Measurements from ENCODE around the gene HIVEP3.

Gene HIVEP3

DNA sequence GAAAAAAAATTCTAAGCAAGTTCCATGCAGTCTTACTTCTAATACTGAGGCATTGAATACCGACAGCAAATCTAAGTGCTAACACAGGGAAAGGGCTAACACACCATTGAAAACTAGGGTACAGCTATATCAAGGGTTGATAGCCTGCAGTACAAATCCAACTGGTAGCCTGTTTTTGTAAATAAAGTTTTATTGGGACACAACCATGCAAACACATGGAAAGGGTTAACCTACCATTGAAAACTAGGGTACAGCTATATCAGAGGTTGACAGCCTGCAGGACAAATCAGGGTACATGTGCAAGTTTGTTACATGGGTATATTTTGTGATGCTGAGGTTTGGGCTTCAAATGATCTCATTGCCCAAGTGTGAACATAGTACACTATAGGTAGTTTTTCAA is 212.9 kb downstream of the HIVEP3 start:
- no peak for DNase-seq
- Histone ChIP-seq H3K9ac (ENCODE audit: low read length) (no peak overlapping the region), H3K27ac (ENCODE audit: low read depth, low read length) (no peak overlapping the region), H3K4me2 (ENCODE audit: low read length) (no peak overlapping the region), H2BK120ac (ENCODE audit: low read depth, low read length) (no peak overlapping the region), H3K18ac (ENCODE audit: low read length) (no peak overlapping the region), H3K4ac (ENCODE audit: low read depth, low read length) (no peak overlapping the region), H3K56ac (ENCODE audit: low read length) (no peak overlapping the region), H2AK5ac (ENCODE audit: low read length) (no peak overlapping the region), H2BK15ac (replicated peaks; ENCODE audit: low read depth) (no peak overlapping the region), H3K36me3 (ENCODE audit: control insufficient read depth, insufficient read depth, low read length) (no peaks in the 10 kb centered on the region), H4K5ac (ENCODE audit: low read length) (no peak overlapping the region), H3K79me2 (ENCODE audit: control insufficient read depth, insufficient read depth, low read length) (no peaks in the 10 kb centered on the region), H2BK5ac (ENCODE audit: low read length) (no peak overlapping the region), H3K4me3 (ENCODE audit: low read length) (no peak overlapping the region), H3K4me1 (ENCODE audit: control insufficient read depth, low read depth, low read length) (no peaks in the 10 kb centered on the region), H3K79me1 (ENCODE audit: low read length) (no peaks in the 10 kb centered on the region), H3K23ac (ENCODE audit: low read length) (no peak overlapping the region), H4K8ac (ENCODE audit: low read depth, low read length) (no peak overlapping the region), H3K27me3 (ENCODE audit: insufficient read depth, low read length, poor library complexity) (no peaks in the 10 kb centered on the region)
- whole genome bisulfite sequencing (ENCODE audit: extremely low coverage, insufficient coverage, low lambda C conversion rate) = no CpG with 5 or more reads among the region's 1 CpG

GRCh38 chr1:41704196-41704595 is 214.5 kb downstream of the HIVEP3 start:
- H3K27ac ChIP-seq (ENCODE audit: low read depth, low read length) = no peak overlapping the region
- no peak overlapping the region for H4K8ac ChIP-seq (ENCODE audit: low read depth, low read length)
- DNase-seq = no peak
- no CpG with 5 or more reads among the region's 4 CpGs for WGBS (ENCODE audit: extremely low coverage, insufficient coverage, low lambda C conversion rate)
- no peaks in the 10 kb centered on the region for H3K4me1 ChIP-seq (ENCODE audit: control insufficient read depth, low read depth, low read length)
- no peak overlapping the region for H3K4me3 ChIP-seq (ENCODE audit: low read length)
- no peaks in the 10 kb centered on the region for H3K79me1 ChIP-seq (ENCODE audit: low read length)
- no peak overlapping the region for H3K9ac ChIP-seq (ENCODE audit: low read length)
- no peak overlapping the region for H3K23ac ChIP-seq (ENCODE audit: low read length)
- no peak overlapping the region for H3K56ac ChIP-seq (ENCODE audit: low read length)
- no peak overlapping the region for H2BK5ac ChIP-seq (ENCODE audit: low read length)
- H2BK120ac ChIP-seq (ENCODE audit: low read depth, low read length) = no peak overlapping the region
- H3K4me2 ChIP-seq (ENCODE audit: low read length) = no peak overlapping the region
- H3K18ac ChIP-seq (ENCODE audit: low read length) = no peak overlapping the region
- no peaks in the 10 kb centered on the region for H3K27me3 ChIP-seq (ENCODE audit: insufficient read depth, low read length, poor library complexity)
- H2BK15ac ChIP-seq (replicated peaks; ENCODE audit: low read depth) = no peak overlapping the region
- no peak overlapping the region for H4K5ac ChIP-seq (ENCODE audit: low read length)
- no peak overlapping the region for H2AK5ac ChIP-seq (ENCODE audit: low read length)
- no peaks in the 10 kb centered on the region for H3K79me2 ChIP-seq (ENCODE audit: control insufficient read depth, insufficient read depth, low read length)
- H3K36me3 ChIP-seq (ENCODE audit: control insufficient read depth, insufficient read depth, low read length) = no peaks in the 10 kb centered on the region
- no peak overlapping the region for H3K4ac ChIP-seq (ENCODE audit: low read depth, low read length)

DNA sequence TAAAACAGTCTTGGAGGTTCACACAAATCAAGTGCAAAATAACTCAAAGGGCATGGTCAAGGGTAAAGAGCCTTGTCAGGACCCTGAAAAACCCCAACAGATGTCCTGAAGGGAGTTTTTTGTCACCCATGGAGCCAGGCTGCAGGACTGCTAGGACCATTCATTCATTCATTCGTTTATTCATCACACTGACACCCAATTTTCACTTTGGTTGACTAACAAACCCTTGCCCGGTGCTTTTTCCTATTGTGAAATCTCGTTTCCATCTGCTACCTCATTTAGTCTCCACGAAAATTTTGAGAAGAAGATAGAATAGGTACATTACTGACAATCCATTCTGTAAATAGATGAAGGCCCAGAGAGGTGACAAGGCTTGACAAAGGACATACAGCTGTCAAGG is 216.0 kb downstream of the HIVEP3 start:
- Histone ChIP-seq H3K18ac (ENCODE audit: low read length) (no peak overlapping the region), H3K27me3 (ENCODE audit: insufficient read depth, low read length, poor library complexity) (no peaks in the 10 kb centered on the region), H3K56ac (ENCODE audit: low read length) (no peak overlapping the region), H3K79me1 (ENCODE audit: low read length) (no peaks in the 10 kb centered on the region), H3K4ac (ENCODE audit: low read depth, low read length) (no peak overlapping the region), H2BK120ac (ENCODE audit: low read depth, low read length) (no peak overlapping the region), H3K36me3 (ENCODE audit: control insufficient read depth, insufficient read depth, low read length) (no peaks in the 10 kb centered on the region), H4K8ac (ENCODE audit: low read depth, low read length) (no peak overlapping the region), H3K9ac (ENCODE audit: low read length) (no peak overlapping the region), H2BK15ac (replicated peaks; ENCODE audit: low read depth) (no peak overlapping the region), H2BK5ac (ENCODE audit: low read length) (no peak overlapping the region), H3K23ac (ENCODE audit: low read length) (no peak overlapping the region), H4K5ac (ENCODE audit: low read length) (no peak overlapping the region), H3K4me2 (ENCODE audit: low read length) (no peak overlapping the region), H3K4me3 (ENCODE audit: low read length) (no peak overlapping the region), H3K4me1 (ENCODE audit: control insufficient read depth, low read depth, low read length) (no peaks in the 10 kb centered on the region), H2AK5ac (ENCODE audit: low read length) (no peak overlapping the region), H3K27ac (ENCODE audit: low read depth, low read length) (no peak overlapping the region), H3K79me2 (ENCODE audit: control insufficient read depth, insufficient read depth, low read length) (no peaks in the 10 kb centered on the region)
- DNase-seq = no peak
- WGBS (ENCODE audit: extremely low coverage, insufficient coverage, low lambda C conversion rate) = no CpG with 5 or more reads among the region's 4 CpGs

DNA sequence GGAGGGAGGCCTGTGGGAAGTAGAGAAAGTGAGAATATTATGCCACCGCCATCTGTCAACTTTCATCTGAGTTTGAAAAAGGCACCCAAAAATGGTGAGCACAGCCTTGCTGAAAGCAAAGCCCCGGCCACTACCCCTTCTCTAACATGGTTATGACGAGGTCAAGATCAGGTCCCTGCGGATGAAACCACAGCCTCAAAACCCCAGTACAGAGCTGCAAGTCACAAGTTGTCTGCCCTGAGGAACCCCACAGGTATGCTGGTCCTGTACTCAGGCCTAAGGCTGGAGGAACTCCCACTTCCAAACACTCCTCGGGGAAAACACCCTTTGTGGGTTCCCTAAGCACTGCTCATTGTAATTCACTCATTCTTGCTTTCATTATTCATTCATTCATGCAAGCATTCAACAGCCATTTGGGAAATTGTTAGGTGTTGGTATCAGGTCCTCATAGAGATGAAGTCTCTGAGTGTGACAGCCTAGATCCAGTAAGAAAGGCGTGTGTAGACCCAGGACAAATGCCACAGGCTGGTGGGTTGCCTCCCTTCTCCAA is 217.7 kb downstream of the HIVEP3 start:
- H3K36me3 ChIP-seq (ENCODE audit: control insufficient read depth, insufficient read depth, low read length) = no peaks in the 10 kb centered on the region
- WGBS (ENCODE audit: extremely low coverage, insufficient coverage, low lambda C conversion rate) = no CpG with 5 or more reads among the region's 6 CpGs
- H3K4me2 ChIP-seq (ENCODE audit: low read length) = no peak overlapping the region

DNA sequence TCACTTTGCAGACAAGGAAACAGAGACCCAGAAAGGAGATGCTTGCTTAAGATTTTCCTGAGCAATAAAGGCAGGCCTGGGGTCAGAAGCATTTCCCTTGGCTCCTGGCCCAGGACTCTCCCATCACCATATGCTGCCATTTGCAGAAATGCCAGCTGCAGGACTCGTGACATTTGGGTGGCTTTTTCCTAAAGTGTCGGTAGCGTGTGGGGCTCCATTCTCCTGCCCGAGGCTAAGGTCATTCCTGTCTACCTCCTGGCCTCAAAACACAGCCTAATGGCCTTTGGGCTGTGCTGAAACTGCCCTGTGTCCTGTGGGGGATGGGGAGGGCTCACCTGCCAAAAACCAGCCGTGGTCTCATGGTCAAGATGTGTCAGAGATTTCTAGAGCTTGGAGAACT is 218.1 kb downstream of the HIVEP3 start:
- Histone ChIP-seq H3K79me1 (ENCODE audit: low read length) (no peaks in the 10 kb centered on the region), H3K18ac (ENCODE audit: low read length) (no peak overlapping the region), H3K27me3 (ENCODE audit: insufficient read depth, low read length, poor library complexity) (no peaks in the 10 kb centered on the region), H3K4ac (ENCODE audit: low read depth, low read length) (no peak overlapping the region), H3K4me1 (ENCODE audit: control insufficient read depth, low read depth, low read length) (no peaks in the 10 kb centered on the region), H3K4me2 (ENCODE audit: low read length) (no peak overlapping the region), H4K5ac (ENCODE audit: low read length) (no peak overlapping the region), H2BK120ac (ENCODE audit: low read depth, low read length) (no peak overlapping the region), H3K79me2 (ENCODE audit: control insufficient read depth, insufficient read depth, low read length) (no peaks in the 10 kb centered on the region), H3K23ac (ENCODE audit: low read length) (no peak overlapping the region), H2AK5ac (ENCODE audit: low read length) (no peak overlapping the region), H3K9ac (ENCODE audit: low read length) (no peak overlapping the region), H4K8ac (ENCODE audit: low read depth, low read length) (no peak overlapping the region), H2BK15ac (replicated peaks; ENCODE audit: low read depth) (no peak overlapping the region), H3K56ac (ENCODE audit: low read length) (no peak overlapping the region), H3K4me3 (ENCODE audit: low read length) (no peak overlapping the region), H2BK5ac (ENCODE audit: low read length) (no peak overlapping the region), H3K36me3 (ENCODE audit: control insufficient read depth, insufficient read depth, low read length) (no peaks in the 10 kb centered on the region), H3K27ac (ENCODE audit: low read depth, low read length) (no peak overlapping the region)
- WGBS (ENCODE audit: extremely low coverage, insufficient coverage, low lambda C conversion rate) = no CpG with 5 or more reads among the region's 5 CpGs
- DNase-seq = no peak

More for the DNA sequence above, 217.7 kb downstream of the HIVEP3 start:
- Histone ChIP-seq H2AK5ac (ENCODE audit: low read length) (no peak overlapping the region), H3K79me1 (ENCODE audit: low read length) (no peaks in the 10 kb centered on the region), H4K8ac (ENCODE audit: low read depth, low read length) (no peak overlapping the region), H2BK15ac (replicated peaks; ENCODE audit: low read depth) (no peak overlapping the region), H2BK5ac (ENCODE audit: low read length) (no peak overlapping the region), H3K79me2 (ENCODE audit: control insufficient read depth, insufficient read depth, low read length) (no peaks in the 10 kb centered on the region), H3K4me3 (ENCODE audit: low read length) (no peak overlapping the region), H4K5ac (ENCODE audit: low read length) (no peak overlapping the region), H3K9ac (ENCODE audit: low read length) (no peak overlapping the region), H3K56ac (ENCODE audit: low read length) (no peak overlapping the region), H3K23ac (ENCODE audit: low read length) (no peak overlapping the region), H3K4ac (ENCODE audit: low read depth, low read length) (no peak overlapping the region), H3K18ac (ENCODE audit: low read length) (no peak overlapping the region), H3K4me1 (ENCODE audit: control insufficient read depth, low read depth, low read length) (no peaks in the 10 kb centered on the region), H2BK120ac (ENCODE audit: low read depth, low read length) (no peak overlapping the region), H3K27ac (ENCODE audit: low read depth, low read length) (no peak overlapping the region), H3K27me3 (ENCODE audit: insufficient read depth, low read length, poor library complexity) (no peaks in the 10 kb centered on the region)
- DNase-seq = no peak

GRCh38 chr1:41699861-41700248 is 218.9 kb downstream of the HIVEP3 start:
- WGBS (ENCODE audit: extremely low coverage, insufficient coverage, low lambda C conversion rate) = no CpG with 5 or more reads among the region's 6 CpGs
- no peak overlapping the region for H3K4ac ChIP-seq (ENCODE audit: low read depth, low read length)

More at GRCh38 chr1:41699861-41700248, 218.9 kb downstream of the HIVEP3 start:
- no peaks in the 10 kb centered on the region for H3K27me3 ChIP-seq (ENCODE audit: insufficient read depth, low read length, poor library complexity)
- H3K79me1 ChIP-seq (ENCODE audit: low read length) = no peaks in the 10 kb centered on the region
- H3K4me1 ChIP-seq (ENCODE audit: control insufficient read depth, low read depth, low read length) = no peaks in the 10 kb centered on the region
- H2BK120ac ChIP-seq (ENCODE audit: low read depth, low read length) = no peak overlapping the region
- no peak overlapping the region for H3K56ac ChIP-seq (ENCODE audit: low read length)
- no peak overlapping the region for H4K5ac ChIP-seq (ENCODE audit: low read length)
- no peak overlapping the region for H3K4me3 ChIP-seq (ENCODE audit: low read length)
- no peak overlapping the region for H2AK5ac ChIP-seq (ENCODE audit: low read length)
- no peak overlapping the region for H3K4me2 ChIP-seq (ENCODE audit: low read length)
- no peak overlapping the region for H3K27ac ChIP-seq (ENCODE audit: low read depth, low read length)
- no peak overlapping the region for H3K23ac ChIP-seq (ENCODE audit: low read length)
- no peak for DNase-seq
- H3K18ac ChIP-seq (ENCODE audit: low read length) = no peak overlapping the region
- no peak overlapping the region for H2BK5ac ChIP-seq (ENCODE audit: low read length)
- no peak overlapping the region for H4K8ac ChIP-seq (ENCODE audit: low read depth, low read length)
- no peaks in the 10 kb centered on the region for H3K36me3 ChIP-seq (ENCODE audit: control insufficient read depth, insufficient read depth, low read length)
- H2BK15ac ChIP-seq (replicated peaks; ENCODE audit: low read depth) = no peak overlapping the region
- H3K9ac ChIP-seq (ENCODE audit: low read length) = no peak overlapping the region
- H3K79me2 ChIP-seq (ENCODE audit: control insufficient read depth, insufficient read depth, low read length) = no peaks in the 10 kb centered on the region
